Upper lobe of right lung (tissue), 1 donor: ENCODE measurements around the gene SFTPD. TPM values are rescaled to one million over a fixed set of nuclear protein-coding genes. Genes with fewer than 3 reads are reported as not detected.

Source experiments
- ATAC-seq: fragments of 200-7000 bp; cut with Tn5 transposase; one replicate; pipeline ENCODE4 v1.9.1; 2020; ENCODE audit warnings: mild to moderate bottlenecking, moderate library complexity
- DNase-seq: peaks from one replicate; pipeline ENCODE4 v3.0.0-alpha.2; 2020
- H3K27ac ChIP-seq: fragments of 200-600 bp; one replicate; pipeline ENCODE4 v1.8.0; 2022
- H3K27me3 ChIP-seq: fragments of 200-600 bp; one replicate; pipeline ENCODE4 v1.8.0; 2022; ENCODE audit warnings: mild to moderate bottlenecking
- H3K36me3 ChIP-seq: fragments of 200-600 bp; one replicate; pipeline ENCODE4 v1.8.0; 2022
- H3K4me1 ChIP-seq: fragments of 200-600 bp; one replicate; pipeline ENCODE4 v1.8.0; 2022
- H3K4me3 ChIP-seq: fragments of 200-600 bp; one replicate; pipeline ENCODE4 v1.8.0; 2022; ENCODE audit warnings: mild to moderate bottlenecking
- H3K9me3 ChIP-seq: fragments of 200-600 bp; one replicate; pipeline ENCODE4 v1.8.0; 2022
- CTCF ChIP-seq: fragments of 200-600 bp; IDR thresholded peaks from one replicate; pipeline ENCODE4 v1.8.0; 2022; ENCODE audit warnings: antibody characterized with exemption
- intact Hi-C: fragments of 100-400 bp; cut with DNase I; formaldehyde crosslinking; loops from one replicate; pipeline ENCODE4 v1.11.0; 2022
- total RNA-seq: library from RNA; stranded (reverse); fragmentation: NEBNext Ultra II Directional; extraction: Animal tissue kit (Norgen Biotek cat#: 25700); gene quantifications from one replicate; pipeline ENCODE4 v1.2.1, GENCODE V29; 2021
- donor health status: DM: no; HTN: yes; CAD: no; lungs with severe emphysema.

Gene SFTPD
- total RNA-seq, 1 donor from 2014 or later: 780 TPM

- H3K4me1 ChIP-seq: no peaks in the 10 kb centered on the region
- H3K9me3 ChIP-seq: no peaks in the 10 kb centered on the region
- intact Hi-C loops: no loop called here
- peak overlapping the region; percentile 79 for H3K27ac ChIP-seq
- DNase-seq: no peak
- H3K27me3 ChIP-seq: no peaks in the 10 kb centered on the region
- TF ChIP-seq CTCF: no peak
- peak; percentile 57 for ATAC-seq
- H3K4me3 ChIP-seq: peak overlapping the region; percentile 43
- H3K36me3 ChIP-seq: no peaks in the 10 kb centered on the region
Measured at GRCh38 chr10:79947787-79948424, 999 bp downstream of the SFTPD start.

DNA sequence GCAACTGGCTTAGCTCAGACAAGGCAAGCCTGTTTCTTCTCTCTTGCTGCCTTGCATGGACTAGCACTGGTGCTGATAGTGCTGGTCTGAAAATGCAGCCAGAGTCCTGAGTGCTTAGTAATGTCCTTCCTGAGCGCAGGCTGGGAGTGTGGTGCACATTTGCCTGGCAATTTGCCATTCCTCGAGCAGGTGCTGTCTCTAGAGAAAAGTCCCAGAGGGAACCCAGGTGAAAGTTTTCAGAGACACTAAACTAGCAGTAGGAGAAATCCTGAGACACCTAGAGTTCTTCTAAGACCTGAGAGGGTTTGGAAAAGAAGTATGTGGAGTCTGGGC, 1.9 kb downstream of the SFTPD start:
- Histone ChIP-seq H3K4me3 (peak overlapping the region; percentile 43), H3K9me3 (no peaks in the 10 kb centered on the region), H3K27ac (peak overlapping the region; percentile 79), H3K4me1 (no peaks in the 10 kb centered on the region), H3K36me3 (no peaks in the 10 kb centered on the region), H3K27me3 (no peaks in the 10 kb centered on the region)
- ATAC-seq (peak; percentile 11), DNase-seq (no peak)
- no peak for TF ChIP-seq CTCF
- intact Hi-C loops: no loop called here

- no peaks in the 10 kb centered on the region for H3K27me3 ChIP-seq
- no peak overlapping the region for H3K27ac ChIP-seq
- H3K9me3 ChIP-seq: no peaks in the 10 kb centered on the region
- DNase-seq: no peak
- no peaks in the 10 kb centered on the region for H3K4me1 ChIP-seq
- no peaks in the 10 kb centered on the region for H3K36me3 ChIP-seq
- intact Hi-C loops: no loop called here
- H3K4me3 ChIP-seq: peak overlapping the region; percentile 43
- TF ChIP-seq CTCF: no peak
- ATAC-seq: no peak
Measured at GRCh38 chr10:79946271-79947082, 2.4 kb downstream of the SFTPD start.

DNA sequence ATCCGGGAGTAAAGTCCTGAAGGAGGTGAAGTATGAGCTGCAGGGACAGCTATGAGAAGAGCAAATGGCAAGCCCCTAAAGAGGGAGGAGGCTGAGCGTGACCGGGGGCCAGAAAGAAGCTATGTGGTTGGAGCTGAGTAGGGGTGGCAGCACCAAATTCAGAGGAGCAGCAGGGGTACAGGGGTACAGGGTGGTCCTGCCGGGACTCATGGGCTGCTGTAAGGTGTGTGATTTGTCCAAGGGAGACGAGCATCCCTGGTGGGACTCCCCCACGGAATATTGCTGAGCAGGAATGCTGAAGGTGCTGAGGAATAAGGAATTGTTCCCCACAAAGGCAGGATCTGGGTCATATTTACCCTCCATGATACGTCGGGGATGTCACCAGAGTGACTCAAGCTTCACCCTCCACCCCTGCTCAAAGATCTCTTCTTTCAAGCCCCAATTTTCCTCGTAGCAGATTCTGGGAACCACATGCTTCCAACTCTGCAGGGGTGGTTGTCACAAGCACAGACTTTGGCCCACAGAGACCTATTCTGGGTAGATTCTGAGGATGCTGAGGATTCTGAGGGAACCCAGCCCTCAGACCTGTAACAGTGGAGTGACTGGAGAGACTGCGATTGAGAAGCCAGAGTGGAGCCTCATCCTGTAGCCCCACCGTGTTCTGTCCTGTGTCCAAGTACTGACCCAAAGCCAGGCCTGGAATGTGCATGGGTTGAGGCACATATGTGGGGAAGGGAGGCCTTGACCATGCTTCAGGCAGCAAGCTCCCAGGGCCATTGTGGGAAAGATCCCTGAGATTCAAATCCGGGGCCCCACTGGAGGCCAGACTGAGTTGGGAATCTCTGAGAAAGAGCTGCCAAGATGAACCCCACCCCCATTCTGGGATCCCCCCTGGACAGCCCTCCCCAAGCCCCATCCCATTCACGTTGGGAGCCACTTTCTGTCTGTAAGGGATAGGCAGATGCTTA, 4.2 kb downstream of the SFTPD start:
- no peak for TF ChIP-seq CTCF
- DNase-seq (no peak), ATAC-seq (no peak)
- H3K4me3 ChIP-seq: no peak overlapping the region
- intact Hi-C loops: no loop called here
- no peaks in the 10 kb centered on the region for H3K27me3 ChIP-seq
- H3K9me3 ChIP-seq: no peaks in the 10 kb centered on the region
- H3K36me3 ChIP-seq: no peaks in the 10 kb centered on the region
- no peak overlapping the region for H3K27ac ChIP-seq
- H3K4me1 ChIP-seq: no peaks in the 10 kb centered on the region

DNA sequence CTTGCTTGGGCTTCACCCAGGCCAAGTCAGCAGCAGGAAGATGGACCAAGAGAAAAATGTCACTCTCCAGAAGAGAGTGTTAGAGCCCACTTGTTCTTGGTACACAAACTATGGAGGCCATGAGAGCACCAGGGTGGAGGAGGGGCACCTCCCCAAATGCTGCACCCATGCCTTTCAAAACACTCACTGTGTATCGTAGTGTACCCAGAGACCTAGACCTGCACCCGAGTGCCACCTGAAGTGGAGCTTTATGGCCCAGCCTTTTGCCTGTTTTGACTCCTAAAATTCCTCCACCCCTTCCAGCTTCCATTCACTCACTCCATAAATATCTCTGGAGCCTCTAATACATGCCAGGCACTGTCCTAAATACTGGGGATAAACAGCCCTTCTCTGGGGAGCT, 5.0 kb downstream of the SFTPD start:
- intact Hi-C loops: no loop called here
- Histone ChIP-seq H3K4me3 (no peak overlapping the region), H3K4me1 (no peaks in the 10 kb centered on the region), H3K27me3 (no peaks in the 10 kb centered on the region), H3K27ac (no peak overlapping the region), H3K36me3 (no peaks in the 10 kb centered on the region), H3K9me3 (no peaks in the 10 kb centered on the region)
- DNase-seq (no peak), ATAC-seq (no peak)
- no peak for TF ChIP-seq CTCF
